ENCODE results near the gene IRAK1. TPM values are rescaled to one million over a fixed set of nuclear protein-coding genes. Genes with fewer than 3 reads are reported as not detected.

Gene IRAK1
- total and polyA plus RNA-seq, 2 of the 8 experiments (the other 6 are each of a cell fraction or from before 2014, with no cell fraction given): 26.6 to 41.7 TPM

- peaks cover 2% of the 10 kb centered on the region; the same call in 1 of the 2 replicates for H3K79me1 ChIP-seq (ENCODE audit: low read depth, low read length)
- H2BK20ac ChIP-seq (ENCODE audit: low read length): no peak overlapping the region
- CTCF ChIA-PET (ENCODE audit: partially characterized antibody): interaction anchor here (0.6 to 0.9 kb wide), 3 partner anchors 19 to 210 kb away, joined by 3 to 4 read pairs (median 3); no protein-coding TSS in a partner anchor
- H3K27me3 ChIP-seq (replicated peaks in 1 of 4; ENCODE audit: control insufficient read depth in 3 of 4, extremely low read depth in 1 of 4, insufficient read depth in 3 of 4, low read length in 3 of 4): no peaks in the 10 kb centered on the region
- WGBS, 2 experiments (ENCODE audit: extremely low coverage in 1 of 2, insufficient coverage in 1 of 2, insufficient read length in 1 of 2, insufficient replicate concordance in 2 of 2, low coverage in 1 of 2, low lambda C conversion rate in 2 of 2, missing lambda C conversion rate in 1 of 2): 59% methylated on average over 20 of the region's 20 CpGs; no CpG with 5 or more reads in 1 of the 2 experiments
- H3K23me2 ChIP-seq (ENCODE audit: low read depth, low read length): peaks cover 8% of the 10 kb centered on the region; the same call in 1 of the 2 replicates
- no peak overlapping the region for H3K14ac ChIP-seq (ENCODE audit: insufficient read length)
- no peak overlapping the region for H2BK15ac ChIP-seq (ENCODE audit: low read length)
- H4K91ac ChIP-seq (replicated peaks; ENCODE audit: insufficient read length, low read length): no peak overlapping the region
- H3K23ac ChIP-seq (ENCODE audit: insufficient read length): no peak overlapping the region
- H4K5ac ChIP-seq (ENCODE audit: insufficient read length, low read depth, low read length): peak overlapping the region; percentile 88
- peak overlapping the region; percentile 7 for H3K4ac ChIP-seq (replicated peaks; ENCODE audit: insufficient read length, low read depth, low read length)
- H3K36me3 ChIP-seq (ENCODE audit: control insufficient read depth in 2 of 4, insufficient read depth in 4 of 4, low read length in 3 of 4): no peaks in the 10 kb centered on the region
- peak overlapping the region; percentile 55 to 99 (median 75) for H3K4me3 ChIP-seq (ENCODE audit: extremely low read depth in 1 of 4, insufficient read depth in 2 of 4, low read depth in 3 of 4, low read length in 4 of 4)
- peak overlapping the region; percentile 99; the same call in 1 of the 2 replicates for H3K27ac ChIP-seq (ENCODE audit: low read depth, low read length)
- H3K9ac ChIP-seq (replicated peaks in 1 of 4; ENCODE audit: extremely low read depth in 1 of 4, low read depth in 3 of 4, low read length in 3 of 4): peak overlapping the region; percentile 63 to 100 (median 96)
- peak; percentile 32 for FAIRE-seq
- H2BK120ac ChIP-seq (replicated peaks; ENCODE audit: low read depth, low read length): peak overlapping the region; percentile 54
- H3K56ac ChIP-seq (replicated peaks; ENCODE audit: insufficient read length, low read depth, low read length): peak overlapping the region; percentile 82
- H2BK5ac ChIP-seq (ENCODE audit: low read depth, low read length): peak overlapping the region; percentile 16; the same call in 1 of the 2 replicates
- peaks cover 15 to 24% of the 10 kb centered on the region in 2 experiments for H3K79me2 ChIP-seq (ENCODE audit: control insufficient read depth in 1 of 2, insufficient read depth in 2 of 2, low read length in 2 of 2)
- H2BK12ac ChIP-seq (ENCODE audit: low read depth, low read length): no peak overlapping the region
- H2AK5ac ChIP-seq (ENCODE audit: low read depth, low read length): no peak overlapping the region
- H3K18ac ChIP-seq (ENCODE audit: extremely low read depth, low read length): peak overlapping the region; percentile 32; the same call in 1 of the 2 replicates
- no peak for DNase-seq (ENCODE audit: low read depth in 1 of 2, low spot score in 2 of 2)
- H3K4me1 ChIP-seq (replicated peaks in 1 of 4; ENCODE audit: control insufficient read depth in 3 of 4, insufficient read depth in 4 of 4, low read length in 3 of 4): peaks cover under 1 to 11% (median 4%) of the 10 kb centered on the region in 4 experiments; a peak in 6 of 7 replicates
- peaks cover 12% of the 10 kb centered on the region in 2 experiments for H4K20me1 ChIP-seq (replicated peaks in 1 of 2; ENCODE audit: control insufficient read depth in 1 of 2, insufficient read depth in 2 of 2, low read length in 2 of 2)
- no peaks in the 10 kb centered on the region for H3K9me3 ChIP-seq (ENCODE audit: insufficient read depth in 2 of 2, low read depth in 1 of 2, low read length in 1 of 2)
- H4K8ac ChIP-seq (ENCODE audit: extremely low read depth, insufficient read depth, low read length): no peak overlapping the region; the same call in 1 of the 2 replicates
- TF ChIP-seq GTF2F1 (IDR thresholded peaks at IDR 0.05; ENCODE audit: borderline replicate concordance, low read depth, low read length) (no peak), HDAC2 (IDR thresholded peaks at IDR 0.05; ENCODE audit: borderline replicate concordance in 1 of 2, low read depth in 2 of 2, low read length in 2 of 2) (no peak), CTCF (IDR thresholded peaks at IDR 0.05; ENCODE audit: control extremely low read depth in 1 of 3, insufficient read depth in 1 of 3, low read depth in 1 of 3, low read length in 3 of 3) (no peak), POU5F1 (IDR thresholded peaks at IDR 0.05; ENCODE audit: low read depth, low read length) (no peak), NRF1 (IDR thresholded peaks at IDR 0.05; ENCODE audit: low read depth, low read length) (no peak), RXRA (IDR thresholded peaks at IDR 0.05; ENCODE audit: insufficient read depth, low read depth, low read length) (no peak), SUZ12 (IDR thresholded peaks at IDR 0.05; ENCODE audit: low read length) (no peak), CHD1 (IDR thresholded peaks at IDR 0.05; ENCODE audit: low read depth, low read length) (no peak)
- POLR2A ChIA-PET (ENCODE audit: partially characterized antibody): interaction anchor here (0.6 to 4.6 kb wide), 13 partner anchors 11 to 444 kb away, joined by 3 to 43 read pairs (median 3); partner anchors contain the start of gene ARHGAP4
- peak overlapping the region; percentile 66 to 69 for H3K4me2 ChIP-seq (ENCODE audit: insufficient read depth in 1 of 2, low read depth in 2 of 2, low read length in 2 of 2)
- no peak overlapping the region for H2AFZ ChIP-seq (ENCODE audit: low read length)
These were observed 46.3 kb downstream of the IRAK1 start for GRCh38 chrX:153973127-153974002.
